BLaER1 (cell line): ENCODE results near the gene TTC1.
"Not testable (repeated sequence)": the region's sequence is repeated elsewhere in the genome, so short reads cannot be mapped to it uniquely, and the experiment has no call there.

Source experiments
- H3K27ac ChIP-seq: shearing (Covaris generic); formaldehyde crosslinking; 2 replicates; pipeline ENCODE4 v1.8.1; 2022
- H3K27me3 ChIP-seq: shearing (Covaris generic); formaldehyde crosslinking; 2 replicates; pipeline ENCODE4 v1.8.1; 2022
- H3K36me3 ChIP-seq: shearing (Covaris generic); formaldehyde crosslinking; 2 replicates; pipeline ENCODE4 v1.8.1; 2022
- H3K4me1 ChIP-seq: shearing (Covaris generic); formaldehyde crosslinking; 2 replicates; pipeline ENCODE4 v1.8.1; 2022
- H3K4me2 ChIP-seq: shearing (Covaris generic); formaldehyde crosslinking; 2 replicates; pipeline ENCODE4 v1.8.1; 2022
- H3K4me3 ChIP-seq: shearing (Covaris generic); formaldehyde crosslinking; 2 replicates; pipeline ENCODE4 v1.8.1; 2022
- H3K9ac ChIP-seq: shearing (Covaris generic); formaldehyde crosslinking; 2 replicates; pipeline ENCODE4 v1.8.1; 2022
- H3K9me3 ChIP-seq: shearing (Covaris generic); formaldehyde crosslinking; 2 replicates; pipeline ENCODE4 v1.8.1; 2022
- H4K20me1 ChIP-seq: shearing (Covaris generic); formaldehyde crosslinking; 2 replicates; pipeline ENCODE4 v1.8.1; 2022
- Cebpa-rat ChIP-seq: shearing (Covaris generic); IDR thresholded peaks from 2 replicates; pipeline ENCODE4 v1.8.1; 2022

Gene TTC1

DNA sequence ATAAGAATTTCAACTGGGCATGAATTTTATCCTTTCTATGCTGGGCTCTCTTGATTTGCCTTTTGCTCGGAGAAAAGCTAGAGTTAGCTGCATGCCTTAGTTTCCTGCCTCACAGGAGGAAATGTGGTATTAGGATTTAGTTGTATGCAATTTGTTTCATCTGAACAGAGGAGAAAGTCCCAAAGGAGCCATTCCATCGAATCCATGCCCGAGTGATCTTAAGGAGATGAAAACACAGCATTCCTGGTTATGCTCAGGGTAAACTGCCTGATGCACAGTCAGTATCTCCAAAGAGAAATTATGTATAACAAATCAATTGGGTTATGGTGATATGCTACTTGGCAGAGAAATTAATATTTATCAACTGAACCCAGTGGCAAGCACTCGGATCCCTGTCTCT is 51.1 kb downstream of the TTC1 start:
- H3K4me2 ChIP-seq = no peak overlapping the region
- no peaks in the 10 kb centered on the region for H3K27me3 ChIP-seq
- peaks cover 100% of the 10 kb centered on the region for H3K36me3 ChIP-seq
- no peak for TF ChIP-seq Cebpa-rat
- H3K9ac ChIP-seq = no peak overlapping the region
- no peak overlapping the region for H3K4me3 ChIP-seq
- H4K20me1 ChIP-seq = no peaks in the 10 kb centered on the region
- no peaks in the 10 kb centered on the region for H3K4me1 ChIP-seq
- H3K9me3 ChIP-seq = peaks cover 20% of the 10 kb centered on the region
- H3K27ac ChIP-seq = no peak overlapping the region

DNA sequence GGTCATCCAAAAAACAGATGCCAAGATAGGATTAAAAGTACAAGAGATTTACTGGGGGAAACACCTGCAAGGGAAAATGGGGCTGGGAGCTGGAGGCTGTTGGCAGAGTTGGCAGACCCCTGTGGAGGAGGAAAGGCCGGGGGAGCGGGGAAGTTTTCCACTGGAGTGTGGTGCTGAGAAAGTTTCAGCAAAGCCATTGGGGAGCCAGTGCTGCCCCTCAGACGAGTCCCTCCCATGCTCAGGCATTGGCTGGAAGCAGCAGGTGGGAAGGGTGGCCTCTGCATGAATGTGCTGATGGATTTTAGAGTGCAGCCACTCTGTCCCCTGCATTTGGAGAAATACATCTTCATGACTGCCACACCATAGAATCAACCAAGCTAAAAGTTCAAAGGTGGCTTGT is 52.8 kb downstream of the TTC1 start:
- peaks cover 95% of the 10 kb centered on the region for H3K36me3 ChIP-seq
- no peaks in the 10 kb centered on the region for H3K4me1 ChIP-seq
- H3K9ac ChIP-seq = no peak overlapping the region
- H3K27ac ChIP-seq = no peak overlapping the region
- H3K4me3 ChIP-seq = no peak overlapping the region
- H3K9me3 ChIP-seq = peaks cover 20% of the 10 kb centered on the region
- no peak overlapping the region for H3K4me2 ChIP-seq
- no peaks in the 10 kb centered on the region for H3K27me3 ChIP-seq
- H4K20me1 ChIP-seq = no peaks in the 10 kb centered on the region
- TF ChIP-seq Cebpa-rat = no peak

DNA sequence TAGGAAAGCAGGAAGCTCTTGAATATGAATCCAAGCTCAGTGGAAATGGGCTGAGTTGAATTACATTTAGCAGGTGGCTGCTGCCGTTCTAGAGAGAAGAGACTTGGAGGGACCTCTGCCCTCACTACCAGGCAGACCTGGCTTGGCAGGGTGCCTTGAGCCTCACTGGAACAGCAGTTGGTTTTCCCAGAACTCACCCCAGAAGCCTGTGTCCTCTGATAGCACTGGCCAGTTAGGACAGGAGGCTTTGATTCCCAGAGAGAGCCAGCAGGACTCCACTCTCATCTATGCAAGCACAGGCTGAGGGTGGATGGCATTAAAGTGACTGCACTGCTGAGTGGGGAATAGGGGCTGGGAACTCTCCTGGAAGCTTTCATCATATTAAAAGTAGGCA is 55.5 kb downstream of the TTC1 start:
- Histone ChIP-seq H3K4me3 (no peak overlapping the region), H3K36me3 (peaks cover 80% of the 10 kb centered on the region), H4K20me1 (no peaks in the 10 kb centered on the region), H3K9me3 (0 out of 2 replicates have a peak, but pooled peaks cover under 1% of the 10 kb centered on the region), H3K9ac (no peak overlapping the region), H3K4me1 (no peaks in the 10 kb centered on the region), H3K4me2 (no peak overlapping the region), H3K27ac (no peak overlapping the region), H3K27me3 (no peaks in the 10 kb centered on the region)
- TF ChIP-seq Cebpa-rat = no peak

DNA sequence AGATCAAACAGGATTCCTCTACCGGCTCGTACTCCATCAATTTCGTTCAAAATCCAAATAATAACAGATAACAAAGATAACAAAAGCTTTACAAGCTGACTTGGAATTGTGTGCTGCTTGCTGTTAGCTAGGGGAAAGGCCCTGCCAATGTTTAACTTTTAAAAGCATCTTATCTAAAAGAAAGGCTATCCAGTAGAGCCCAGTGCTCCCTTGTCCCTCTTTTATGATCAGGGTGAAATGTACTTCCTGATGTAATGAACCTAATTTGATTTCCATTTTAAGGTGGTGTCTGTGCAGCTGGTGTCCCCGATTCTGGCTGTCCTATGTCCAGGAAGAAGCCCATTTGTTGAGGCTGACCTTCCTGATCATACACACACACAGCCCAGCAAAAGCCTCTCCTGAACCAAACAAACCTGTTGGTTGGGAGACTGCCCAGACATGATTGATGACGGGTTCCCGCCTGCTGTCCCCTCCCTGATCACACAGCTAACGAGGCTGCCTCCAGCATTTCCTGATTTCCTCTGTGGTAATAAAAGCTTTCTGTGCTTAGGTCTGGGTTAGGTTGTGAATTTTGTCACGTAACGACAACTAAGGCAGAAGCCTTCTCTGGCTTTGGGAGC is 56.2 kb downstream of the TTC1 start:
- Histone ChIP-seq H3K27me3 (no peaks in the 10 kb centered on the region), H3K4me1 (no peaks in the 10 kb centered on the region), H3K9me3 (no peaks in the 10 kb centered on the region), H3K4me2 (no peak overlapping the region), H3K27ac (no peak overlapping the region), H3K36me3 (peaks cover 76% of the 10 kb centered on the region), H4K20me1 (no peaks in the 10 kb centered on the region), H3K4me3 (no peak overlapping the region), H3K9ac (no peak overlapping the region)
- TF ChIP-seq Cebpa-rat = no peak

DNA sequence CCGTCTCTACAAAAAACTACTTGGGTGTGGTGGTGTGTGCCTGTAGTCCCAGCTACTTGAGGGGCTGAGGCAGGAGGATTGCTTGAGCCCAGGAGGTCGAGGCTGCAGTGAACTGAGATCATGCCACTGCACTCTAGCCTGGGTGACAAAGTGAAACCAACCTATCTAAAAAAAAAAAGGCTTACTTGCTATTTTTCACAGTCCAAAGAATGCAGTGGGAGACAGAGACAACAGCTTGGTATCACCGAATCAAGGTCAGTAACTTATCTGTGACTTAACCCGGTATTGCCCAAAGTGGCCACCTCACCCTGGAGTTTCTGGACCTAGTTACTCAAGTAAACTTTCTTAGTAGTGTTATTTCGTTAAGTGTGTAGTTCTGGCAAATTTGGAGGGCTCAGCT is 60.2 kb downstream of the TTC1 start:
- Histone ChIP-seq H3K36me3 (peaks cover 54% of the 10 kb centered on the region), H3K4me1 (peaks cover 23% of the 10 kb centered on the region)
- not testable (repeated sequence) for H4K20me1 ChIP-seq, H3K9me3 ChIP-seq, H3K27ac ChIP-seq, H3K9ac ChIP-seq, H3K27me3 ChIP-seq, H3K4me3 ChIP-seq, H3K4me2 ChIP-seq

DNA sequence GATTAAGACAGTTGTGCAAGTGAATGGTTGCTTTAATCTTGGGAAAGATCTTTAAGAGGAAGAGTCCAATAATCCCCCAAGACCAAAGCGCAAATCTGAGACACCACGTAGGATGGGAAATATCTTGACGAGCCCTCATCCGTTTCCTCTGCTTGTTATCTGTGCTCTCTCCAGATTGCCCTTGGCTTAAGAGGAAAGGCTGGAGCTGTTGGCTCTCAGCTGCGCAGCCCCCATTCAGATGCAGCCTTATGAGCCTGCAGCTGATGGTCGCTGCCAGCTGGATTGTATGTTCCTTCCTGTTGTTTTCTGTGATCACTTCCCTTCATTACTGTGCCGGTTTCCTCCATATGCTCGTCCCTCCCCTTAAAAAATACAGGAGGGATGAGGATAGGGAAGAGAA is 62.6 kb downstream of the TTC1 start:
- H3K4me1 ChIP-seq = peaks cover 23% of the 10 kb centered on the region
- peak overlapping the region; percentile 58 for H3K4me2 ChIP-seq
- H3K27ac ChIP-seq = peak overlapping the region; percentile 29; the same call in 1 of the 2 replicates
- no peak overlapping the region for H3K4me3 ChIP-seq
- H3K27me3 ChIP-seq = no peaks in the 10 kb centered on the region
- H3K36me3 ChIP-seq = peaks cover 40% of the 10 kb centered on the region
- H3K9me3 ChIP-seq = no peaks in the 10 kb centered on the region
- H4K20me1 ChIP-seq = no peaks in the 10 kb centered on the region
- no peak for TF ChIP-seq Cebpa-rat
- H3K9ac ChIP-seq = no peak overlapping the region

DNA sequence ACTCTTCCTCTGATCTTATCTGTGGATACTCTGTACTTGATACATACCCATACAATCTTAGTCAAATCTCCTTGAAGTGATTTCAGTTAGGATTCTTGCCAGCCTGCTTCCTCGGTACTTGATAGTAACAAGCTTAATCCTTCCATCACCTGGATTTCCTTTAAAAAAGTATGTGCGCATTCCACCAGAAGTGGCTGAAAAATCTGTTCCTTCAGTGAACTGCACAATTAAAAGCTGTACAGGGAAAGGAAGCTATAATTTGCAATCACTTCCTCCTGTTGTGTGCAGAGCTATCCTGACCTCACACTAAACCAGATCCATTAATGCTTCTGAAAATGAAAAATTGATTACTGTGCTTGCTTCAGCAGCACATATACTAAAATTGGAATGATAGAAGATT is 63.0 kb downstream of the TTC1 start:
- H3K27ac ChIP-seq = peak overlapping the region; percentile 29; the same call in 1 of the 2 replicates
- no peak for TF ChIP-seq Cebpa-rat

DNA sequence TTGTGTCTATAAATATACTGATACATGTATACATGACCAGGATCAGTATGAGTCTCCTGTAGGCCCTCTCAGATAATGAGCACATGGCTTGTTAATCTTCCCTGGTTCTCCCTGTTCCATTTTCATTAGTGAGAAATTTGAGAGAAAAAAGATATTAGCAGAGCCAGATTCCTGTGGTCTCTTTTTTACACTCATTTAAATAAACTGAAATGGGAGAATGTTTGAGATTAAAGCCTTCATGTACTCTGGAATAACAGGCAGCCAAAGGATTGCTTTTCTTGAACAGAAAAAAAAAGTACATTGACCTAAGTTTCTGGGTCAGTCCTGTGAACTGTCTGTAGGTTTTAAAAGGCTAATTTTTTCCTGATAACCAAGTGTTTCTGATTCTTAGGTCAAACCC is 66.1 kb downstream of the TTC1 start:
- no peak overlapping the region for H3K4me3 ChIP-seq
- H3K4me2 ChIP-seq = no peak overlapping the region
- no peaks in the 10 kb centered on the region for H3K27me3 ChIP-seq
- peaks cover 23% of the 10 kb centered on the region for H3K4me1 ChIP-seq
- no peaks in the 10 kb centered on the region for H3K9me3 ChIP-seq
- no peak overlapping the region for H3K27ac ChIP-seq
- peaks cover 52% of the 10 kb centered on the region for H3K36me3 ChIP-seq
- H3K9ac ChIP-seq = no peak overlapping the region
- H4K20me1 ChIP-seq = no peaks in the 10 kb centered on the region
- no peak for TF ChIP-seq Cebpa-rat

More for the DNA sequence above, 63.0 kb downstream of the TTC1 start:
- H3K4me1 ChIP-seq = peaks cover 23% of the 10 kb centered on the region
- no peaks in the 10 kb centered on the region for H4K20me1 ChIP-seq
- no peak overlapping the region for H3K9ac ChIP-seq
- no peaks in the 10 kb centered on the region for H3K27me3 ChIP-seq
- H3K4me3 ChIP-seq = no peak overlapping the region
- H3K4me2 ChIP-seq = peak overlapping the region; percentile 58
- peaks cover 40% of the 10 kb centered on the region for H3K36me3 ChIP-seq
- H3K9me3 ChIP-seq = no peaks in the 10 kb centered on the region

DNA sequence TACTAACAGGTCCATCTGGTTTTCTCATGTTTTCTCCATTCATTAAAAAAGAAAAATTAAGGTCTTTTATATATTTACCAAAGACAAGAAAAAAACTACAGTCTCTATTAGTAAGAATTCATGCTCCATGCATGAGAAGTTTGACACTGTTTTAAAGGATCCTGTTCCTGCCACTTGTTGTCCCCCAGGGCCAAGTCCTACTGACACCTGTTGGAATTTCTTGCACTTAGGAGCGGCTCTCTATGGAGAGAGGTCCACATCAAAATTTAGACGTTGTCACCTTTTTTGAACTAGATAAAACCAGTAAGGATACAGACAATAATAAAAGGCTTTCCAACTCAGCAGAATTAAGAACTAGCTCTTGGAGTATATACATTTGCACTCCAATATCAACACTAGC is 68.1 kb downstream of the TTC1 start:
- no peak overlapping the region for H3K4me3 ChIP-seq
- H3K27ac ChIP-seq = no peak overlapping the region
- H3K9ac ChIP-seq = no peak overlapping the region
- peaks cover 9% of the 10 kb centered on the region for H3K4me1 ChIP-seq
- H4K20me1 ChIP-seq = no peaks in the 10 kb centered on the region
- no peak overlapping the region for H3K4me2 ChIP-seq
- H3K36me3 ChIP-seq = peaks cover 45% of the 10 kb centered on the region
- H3K27me3 ChIP-seq = no peaks in the 10 kb centered on the region
- no peak for TF ChIP-seq Cebpa-rat
- H3K9me3 ChIP-seq = no peaks in the 10 kb centered on the region

DNA sequence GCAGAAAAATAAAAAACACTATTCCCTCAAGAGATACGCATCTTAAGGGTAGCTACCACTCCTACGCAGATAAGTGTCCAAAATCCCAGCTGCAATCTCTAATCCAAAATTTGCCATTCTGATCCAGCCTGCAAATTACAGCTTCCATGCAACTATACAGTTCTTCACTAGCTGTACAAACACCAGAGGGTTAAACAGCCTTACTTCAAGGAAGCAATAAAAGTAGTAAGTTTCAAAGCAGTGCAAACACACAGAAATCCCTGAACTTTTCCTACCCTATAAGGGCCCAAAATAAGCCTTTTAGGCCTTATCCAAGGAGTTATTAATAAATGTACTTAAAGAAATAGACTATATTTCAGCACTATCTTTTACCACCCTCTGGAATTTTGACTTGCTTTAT is 70.8 kb downstream of the TTC1 start:
- Histone ChIP-seq H3K9me3 (no peaks in the 10 kb centered on the region), H3K4me3 (no peak overlapping the region)

DNA sequence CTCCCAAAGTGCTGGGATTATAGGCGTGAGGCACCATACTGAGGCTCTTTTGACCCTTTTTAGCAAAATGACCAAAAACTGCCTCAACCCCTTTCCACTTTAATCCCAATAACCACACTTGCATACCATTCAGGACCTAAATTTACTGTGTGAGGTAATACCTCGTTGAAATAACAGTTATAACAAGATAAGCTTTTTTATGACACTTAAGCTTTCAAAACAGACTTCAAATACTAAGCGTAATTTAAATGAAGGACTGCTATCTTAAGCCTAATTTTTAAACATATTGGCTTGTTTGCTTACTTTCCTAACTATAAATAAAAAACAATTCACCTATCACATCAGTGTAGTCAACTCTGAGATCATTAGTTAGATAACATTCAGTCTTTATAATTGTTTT is 72.6 kb downstream of the TTC1 start:
- Histone ChIP-seq H3K27ac (no peak overlapping the region), H3K4me2 (no peak overlapping the region), H4K20me1 (no peaks in the 10 kb centered on the region), H3K9me3 (no peaks in the 10 kb centered on the region), H3K36me3 (peaks cover 35% of the 10 kb centered on the region), H3K4me3 (no peak overlapping the region), H3K9ac (no peak overlapping the region), H3K4me1 (no peaks in the 10 kb centered on the region), H3K27me3 (no peaks in the 10 kb centered on the region)
- TF ChIP-seq Cebpa-rat = no peak

More for the DNA sequence above, 70.8 kb downstream of the TTC1 start:
- Histone ChIP-seq H3K27ac (no peak overlapping the region), H3K36me3 (peaks cover 35% of the 10 kb centered on the region), H3K27me3 (no peaks in the 10 kb centered on the region), H3K4me2 (no peak overlapping the region), H3K4me1 (no peaks in the 10 kb centered on the region), H4K20me1 (no peaks in the 10 kb centered on the region), H3K9ac (no peak overlapping the region)
- TF ChIP-seq Cebpa-rat = no peak
